Measurements from ENCODE around the gene TRANK1. TPM values are rescaled to one million over a fixed set of nuclear protein-coding genes. Genes with fewer than 3 reads are reported as not detected.
"Not testable (repeated sequence)": the region's sequence is repeated elsewhere in the genome, so short reads cannot be mapped to it uniquely, and the experiment has no call there.

TRANK1 gene
- total RNA-seq: 4.0 and 6.1 TPM in 2 replicates

DNA sequence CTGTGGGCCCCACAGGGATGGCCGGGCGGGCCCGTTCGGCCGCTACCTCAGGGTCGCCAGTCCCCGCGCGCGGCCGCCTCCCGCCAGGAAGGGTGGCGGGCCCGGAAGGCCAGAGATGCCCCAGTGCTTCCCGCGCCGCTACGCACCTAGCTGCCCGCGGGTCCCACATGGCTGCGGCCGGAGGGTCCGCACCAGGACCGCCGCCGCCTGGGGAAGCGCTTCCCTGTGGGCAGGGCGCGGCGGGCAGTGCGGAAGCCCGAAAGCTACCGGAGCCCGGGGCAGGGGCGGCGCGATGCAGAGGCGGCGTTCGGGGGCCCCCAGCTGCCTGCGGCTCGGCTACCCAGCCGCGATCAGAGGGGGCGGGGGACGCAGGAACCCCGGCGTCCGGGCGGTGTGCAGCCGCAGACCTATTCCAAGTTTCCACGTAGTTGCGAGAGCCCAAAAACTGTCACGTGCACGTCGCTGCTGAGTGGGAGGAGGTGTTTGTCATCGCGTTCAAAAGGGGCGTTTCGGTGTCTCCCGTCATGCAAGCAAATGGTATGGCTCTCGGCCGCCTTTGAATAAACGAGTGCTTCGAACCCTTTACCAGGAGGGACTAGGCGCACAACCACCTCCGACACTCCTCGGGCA lies at the start of gene TRANK1:
Gene TRANK1, minus strand, starts transcription at position 414 of the 630 bp plus-strand sequence. Its CDS starts 245 bp downstream, at position 169.
- DNase-seq (ENCODE audit: low read depth in 2 of 2): peak; percentile 37 to 76

GRCh38 chr3:36993326-36994283 lies 48.8 kb upstream of the TRANK1 start, which contains the start of gene MLH1:
TSS of gene MLH1 (plus strand) at chr3:36993518. CDS start at chr3:36993548, 30 bp downstream.
- DNase-seq (ENCODE audit: low read depth in 2 of 2): peak; percentile 100

DNA sequence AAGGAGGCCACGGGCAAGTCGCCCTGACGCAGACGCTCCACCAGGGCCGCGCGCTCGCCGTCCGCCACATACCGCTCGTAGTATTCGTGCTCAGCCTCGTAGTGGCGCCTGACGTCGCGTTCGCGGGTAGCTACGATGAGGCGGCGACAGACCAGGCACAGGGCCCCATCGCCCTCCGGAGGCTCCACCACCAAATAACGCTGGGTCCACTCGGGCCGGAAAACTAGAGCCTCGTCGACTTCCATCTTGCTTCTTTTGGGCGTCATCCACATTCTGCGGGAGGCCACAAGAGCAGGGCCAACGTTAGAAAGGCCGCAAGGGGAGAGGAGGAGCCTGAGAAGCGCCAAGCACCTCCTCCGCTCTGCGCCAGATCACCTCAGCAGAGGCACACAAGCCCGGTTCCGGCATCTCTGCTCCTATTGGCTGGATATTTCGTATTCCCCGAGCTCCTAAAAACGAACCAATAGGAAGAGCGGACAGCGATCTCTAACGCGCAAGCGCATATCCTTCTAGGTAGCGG lies 48.0 kb upstream of the TRANK1 start, which contains the start of gene EPM2AIP1:
Gene EPM2AIP1, minus strand, starts transcription at position 326 of the 520 bp plus-strand sequence. Its CDS starts 54 bp downstream, at position 272.
- DNase-seq (ENCODE audit: low read depth in 2 of 2): peak in 1 of 2 donors; percentile 91

DNA sequence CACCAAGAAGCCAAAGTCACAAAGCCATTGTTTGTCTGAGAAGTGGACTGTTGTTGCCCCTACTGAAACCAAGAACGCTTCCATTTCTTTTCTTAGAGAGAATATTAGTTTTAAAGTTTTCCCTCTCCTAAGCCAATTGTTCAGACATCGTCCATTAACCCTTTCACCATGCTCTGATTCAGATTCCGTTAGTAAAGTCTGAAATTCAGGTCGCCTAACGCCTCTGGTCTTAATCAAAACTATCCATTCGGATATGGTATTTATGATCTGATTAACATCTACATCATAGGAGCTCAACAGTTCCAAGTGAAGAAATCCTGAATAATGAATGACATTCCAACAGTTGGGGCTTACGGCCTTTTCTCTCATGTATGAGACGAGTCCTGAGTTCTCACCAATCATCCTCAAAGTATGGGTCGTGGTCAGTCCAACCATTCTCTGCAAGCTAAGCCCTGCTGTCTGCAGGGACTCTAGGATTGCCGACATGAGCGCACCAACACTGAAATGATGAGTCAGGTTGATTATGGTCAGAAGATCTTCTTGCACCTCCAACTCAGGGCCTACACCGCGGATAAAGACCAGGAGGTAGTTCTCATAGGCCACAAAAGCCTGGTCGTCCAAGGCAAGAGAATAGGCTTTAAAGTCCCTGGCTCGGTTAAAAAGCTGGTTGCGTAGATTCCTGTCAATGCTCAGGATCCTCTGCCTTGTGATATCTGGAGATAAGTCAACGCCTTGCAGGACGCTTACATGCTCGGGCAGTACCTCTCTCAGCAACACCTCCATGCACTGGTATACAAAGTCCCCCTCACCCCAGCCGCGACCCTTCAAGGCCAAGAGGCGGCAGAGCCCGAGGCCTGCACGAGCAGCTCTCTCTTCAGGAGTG lies 47.3 kb upstream of the TRANK1 start:
- DNase-seq (ENCODE audit: low read depth in 2 of 2): peak; percentile 53 to 65

DNA sequence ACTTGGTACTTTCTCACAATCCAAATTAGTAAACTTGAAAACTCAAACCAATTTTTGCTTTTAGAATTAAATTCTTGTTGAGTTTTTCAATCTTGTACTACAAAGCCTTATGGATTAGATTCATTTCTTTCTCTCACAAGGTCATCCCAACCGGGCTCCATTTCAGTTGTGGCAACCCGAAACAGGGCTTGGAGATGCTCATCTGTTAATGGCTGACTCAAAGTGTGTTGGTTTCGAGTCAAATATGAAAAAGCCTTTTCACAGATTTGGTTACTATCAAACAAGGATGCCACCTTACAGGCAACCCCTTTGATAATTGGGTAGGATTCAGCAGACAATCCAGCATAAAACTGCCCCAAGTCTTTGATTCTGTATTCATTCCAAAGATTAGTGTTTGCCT lies 46.3 kb upstream of the TRANK1 start:
- DNase-seq (ENCODE audit: low read depth in 2 of 2): no peak

GRCh38 chr3:36989568-36989967 lies 44.7 kb upstream of the TRANK1 start:
- DNase-seq (ENCODE audit: low read depth in 2 of 2): no peak

GRCh38 chr3:36989005-36989404 lies 44.2 kb upstream of the TRANK1 start:
- DNase-seq (ENCODE audit: low read depth in 2 of 2): no peak

- peak in 1 of 2 donors; percentile 48 for DNase-seq (ENCODE audit: low read depth in 2 of 2)
Measured at GRCh38 chr3:36988356-36988755, 43.5 kb upstream of the TRANK1 start.

GRCh38 chr3:36981006-36981405 lies 36.2 kb upstream of the TRANK1 start:
- DNase-seq (ENCODE audit: low read depth in 2 of 2): no peak

GRCh38 chr3:36973139-36973538 lies 28.3 kb upstream of the TRANK1 start:
- DNase-seq (ENCODE audit: low read depth in 2 of 2): no peak

GRCh38 chr3:36972163-36972562 lies 27.3 kb upstream of the TRANK1 start:
- no peak for DNase-seq (ENCODE audit: low read depth in 2 of 2)

DNA sequence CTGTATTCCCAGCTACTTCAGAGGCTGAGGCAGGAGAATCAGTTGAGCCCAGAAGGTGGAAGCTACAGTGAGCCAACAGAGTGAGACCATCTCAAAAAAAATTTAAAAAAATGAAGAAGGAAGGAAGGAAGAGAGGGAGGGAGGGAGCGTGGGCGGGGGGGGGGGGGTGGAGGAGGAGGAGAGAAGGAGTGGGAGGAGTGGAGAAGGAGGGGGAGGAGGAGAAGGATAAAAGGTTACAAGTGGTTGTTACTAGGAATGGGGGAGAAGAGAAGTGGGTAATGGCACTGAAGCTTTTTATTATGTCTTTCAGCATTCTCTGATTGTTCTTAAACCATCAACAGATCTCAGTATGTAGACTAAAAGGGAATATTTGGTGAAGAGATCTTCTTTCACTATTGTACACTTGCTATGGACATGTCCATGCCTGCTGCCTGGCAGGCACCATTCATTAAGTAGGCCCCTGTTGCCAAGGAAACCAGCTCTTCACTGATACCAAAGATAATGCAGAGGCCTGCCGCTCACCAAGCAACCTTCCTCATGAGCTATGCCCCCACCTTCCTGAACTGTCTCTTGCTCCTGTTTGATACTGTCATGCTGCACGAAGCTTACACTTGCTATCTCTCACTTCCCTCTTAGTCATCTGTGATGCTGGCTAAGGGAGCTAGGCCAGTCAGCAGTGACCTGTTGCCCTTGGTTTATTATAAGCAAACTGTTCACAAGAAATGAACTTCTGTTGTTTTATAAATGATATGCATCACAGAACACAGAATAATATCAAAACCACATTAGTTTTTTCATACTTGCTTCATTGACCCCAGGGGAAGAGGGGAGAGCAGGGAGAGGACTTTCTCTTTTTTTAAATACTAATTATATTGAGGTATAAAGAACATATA lies 24.9 kb upstream of the TRANK1 start:
- peak; percentile 46 to 81 for DNase-seq (ENCODE audit: low read depth in 2 of 2)

- no peak for DNase-seq (ENCODE audit: low read depth in 2 of 2)
Measured at GRCh38 chr3:36969085-36969484, 24.2 kb upstream of the TRANK1 start.

DNA sequence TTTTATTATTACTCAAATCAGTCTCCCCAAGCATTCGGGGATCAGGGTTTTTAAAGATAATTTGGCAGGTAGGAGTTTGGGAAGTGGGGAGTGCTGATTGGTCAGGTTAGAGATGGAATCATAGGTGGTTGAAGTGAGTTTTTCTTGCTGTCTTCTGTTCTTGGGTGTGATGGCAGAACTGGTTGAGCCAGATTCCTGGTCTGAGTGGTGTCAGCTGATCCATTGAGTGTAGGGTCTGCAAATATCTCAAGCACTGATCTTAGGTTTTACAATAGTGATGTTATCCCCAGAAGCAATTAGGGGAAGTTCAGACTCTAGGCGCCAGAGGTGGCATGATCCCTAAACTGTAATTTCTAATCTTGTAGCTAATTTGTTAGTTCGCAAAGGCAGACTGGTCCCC lies 20.6 kb upstream of the TRANK1 start:
- no peak for DNase-seq (ENCODE audit: low read depth in 2 of 2)

DNA sequence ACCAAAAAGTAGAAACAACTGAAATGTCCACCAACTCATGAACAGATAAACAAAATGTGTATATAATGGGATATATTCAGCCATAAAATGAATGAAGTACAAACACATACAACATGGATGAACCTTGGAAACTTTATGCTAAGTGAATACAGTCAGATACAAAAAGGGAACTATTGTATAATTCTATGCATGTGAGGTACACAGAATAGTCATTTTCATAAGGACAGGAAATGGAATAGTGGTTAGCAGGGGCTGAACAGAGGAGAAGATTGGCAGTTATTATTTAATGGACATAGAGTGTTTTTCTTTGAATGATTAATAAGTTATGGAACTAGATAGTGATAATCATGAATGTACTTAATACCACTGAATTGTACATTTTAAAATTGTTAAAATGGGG lies 20.0 kb upstream of the TRANK1 start:
- DNase-seq (ENCODE audit: low read depth in 2 of 2): no peak

- DNase-seq (ENCODE audit: low read depth in 2 of 2): no peak
Measured at GRCh38 chr3:36964331-36964730, 19.5 kb upstream of the TRANK1 start.

GRCh38 chr3:36963008-36963407 lies 18.2 kb upstream of the TRANK1 start:
- not testable (repeated sequence) for DNase-seq (ENCODE audit: low read depth in 2 of 2)

GRCh38 chr3:36960502-36960901 lies 15.6 kb upstream of the TRANK1 start:
- DNase-seq (ENCODE audit: low read depth in 2 of 2): no peak

- no peak for DNase-seq (ENCODE audit: low read depth in 2 of 2)
Measured at GRCh38 chr3:36959821-36960220, 15.0 kb upstream of the TRANK1 start.
